Cortex of kidney (tissue), 1 donor: ENCODE data around the gene ADAM19.
"Not testable (repeated sequence)": the region's sequence is repeated elsewhere in the genome, so short reads cannot be mapped to it uniquely, and the experiment has no call there.

Source experiments
- DNase-seq: peaks from one replicate; lab custom pipeline; 2025; lab: John Stamatoyannopoulos, UW

ADAM19 gene

GRCh38 chr5:157485340-157485739 is 90.2 kb downstream of the ADAM19 start:
- no peak for DNase-seq

DNA sequence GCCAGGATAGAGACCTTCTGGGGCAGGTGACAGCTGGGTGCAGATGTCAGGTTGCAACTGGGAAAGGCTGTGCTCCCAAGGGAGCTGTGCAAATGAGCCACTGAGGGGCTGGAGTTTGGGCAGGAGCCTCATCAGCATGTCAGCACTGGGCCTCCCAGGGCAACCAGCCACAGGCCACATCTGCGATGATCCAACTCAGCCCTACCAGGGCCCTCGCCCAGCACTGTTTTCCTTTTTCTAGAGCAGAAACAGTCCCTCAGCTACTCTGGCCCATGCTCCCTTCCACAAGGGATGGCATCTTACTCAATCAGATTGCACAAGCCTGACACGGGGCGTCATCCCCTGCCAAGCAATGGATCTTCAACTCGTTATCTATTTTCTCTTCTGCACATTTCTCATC is 90.8 kb downstream of the ADAM19 start:
- no peak for DNase-seq

GRCh38 chr5:157482702-157483101 is 92.9 kb downstream of the ADAM19 start:
- not testable (repeated sequence) for DNase-seq

- DNase-seq, result no peak
These were observed 93.9 kb downstream of the ADAM19 start for GRCh38 chr5:157481666-157482065.

- no peak for DNase-seq
These were observed 94.3 kb downstream of the ADAM19 start for GRCh38 chr5:157481265-157481664.

GRCh38 chr5:157479612-157480510 is 95.7 kb downstream of the ADAM19 start:
- DNase-seq, result no peak

DNA sequence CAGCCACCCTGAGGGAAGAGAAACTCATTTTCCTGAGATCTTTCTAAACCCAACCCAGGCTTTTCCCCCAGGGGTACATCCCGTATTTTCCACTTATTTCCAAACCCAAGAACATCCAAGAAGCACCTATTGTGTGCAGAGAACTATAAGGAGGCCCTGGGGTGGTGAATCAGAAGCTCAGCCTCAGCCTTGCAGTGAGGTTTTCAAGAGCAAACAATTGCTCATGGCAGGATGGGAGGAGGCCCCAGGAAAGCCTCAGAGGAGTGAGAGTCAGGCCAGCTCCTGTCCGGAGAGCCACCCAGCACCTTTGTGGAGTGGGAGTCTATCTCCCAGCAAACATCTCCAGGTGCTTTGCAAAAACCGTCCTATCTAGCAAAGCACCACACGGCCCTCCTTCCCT is 96.4 kb downstream of the ADAM19 start:
- no peak for DNase-seq

GRCh38 chr5:157478726-157479125 is 96.8 kb downstream of the ADAM19 start:
- no peak for DNase-seq

- no peak for DNase-seq
These were observed 97.6 kb downstream of the ADAM19 start for GRCh38 chr5:157477814-157478494.

- no peak for DNase-seq
These were observed 98.7 kb downstream of the ADAM19 start for GRCh38 chr5:157476702-157477408.

DNA sequence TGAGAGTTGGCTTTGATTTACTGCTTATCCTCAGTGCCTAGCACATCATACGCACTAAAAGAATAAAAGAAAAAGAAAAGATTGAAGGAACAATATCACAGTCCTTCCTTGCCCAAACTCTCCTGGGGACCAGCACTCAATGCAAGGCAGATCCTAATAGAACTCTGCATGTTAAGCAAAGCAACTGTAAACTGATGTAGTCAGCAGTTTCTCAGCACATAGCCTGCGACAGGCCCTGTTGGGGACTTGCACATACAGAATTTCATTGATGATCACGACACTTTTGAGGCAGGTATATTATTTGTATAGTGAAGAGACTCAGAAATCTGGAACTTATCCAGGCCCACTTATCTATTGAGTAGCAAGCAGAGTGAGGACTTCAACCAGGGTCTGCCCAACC is 100.1 kb downstream of the ADAM19 start:
- DNase-seq, result no peak

DNA sequence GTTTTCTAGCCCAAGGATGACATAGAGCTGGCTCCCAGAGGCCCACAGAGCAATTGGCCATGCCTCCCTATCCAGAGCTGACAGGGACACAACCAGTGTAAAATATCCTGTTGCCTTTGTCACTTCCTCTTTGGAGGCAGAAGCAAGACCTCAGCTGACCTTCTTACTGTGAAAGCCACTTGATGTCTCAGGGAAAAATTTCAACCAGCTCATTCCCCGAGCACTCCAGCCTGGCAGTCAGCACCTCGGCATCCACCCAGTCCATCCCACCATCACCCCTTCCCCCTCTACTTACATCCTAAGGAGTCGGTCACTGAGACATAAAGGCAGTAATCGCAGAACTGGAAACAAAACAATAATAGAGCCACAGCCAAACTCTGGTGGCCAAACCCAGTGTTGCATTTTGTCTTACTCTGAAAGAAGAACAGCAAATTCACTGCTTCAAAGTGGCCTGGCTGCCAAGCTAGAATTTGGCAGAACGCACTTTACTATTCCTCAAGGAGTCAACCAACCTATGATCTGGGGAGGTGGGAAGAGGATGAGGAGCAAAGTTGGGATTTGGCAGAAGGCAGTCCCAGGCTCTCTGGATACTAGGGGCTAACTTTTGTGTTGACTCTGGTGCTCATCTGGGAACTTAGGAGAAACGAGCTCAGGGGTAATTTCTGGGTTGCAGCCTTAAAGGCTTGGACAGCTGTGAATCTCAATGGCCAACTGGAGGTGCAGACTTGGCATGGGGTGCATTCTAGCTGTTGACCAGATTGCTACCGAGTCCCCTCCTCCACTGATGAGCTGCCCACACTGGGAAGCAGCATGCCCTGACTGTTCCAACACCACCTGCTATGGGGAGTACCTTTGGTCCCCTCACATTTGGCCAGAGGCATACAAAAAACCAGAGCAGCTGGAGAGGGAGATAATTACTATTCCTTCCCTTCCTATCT is 101.9 kb downstream of the ADAM19 start:
- no peak for DNase-seq

GRCh38 chr5:157471709-157472108 is 103.9 kb downstream of the ADAM19 start:
- no peak for DNase-seq

DNA sequence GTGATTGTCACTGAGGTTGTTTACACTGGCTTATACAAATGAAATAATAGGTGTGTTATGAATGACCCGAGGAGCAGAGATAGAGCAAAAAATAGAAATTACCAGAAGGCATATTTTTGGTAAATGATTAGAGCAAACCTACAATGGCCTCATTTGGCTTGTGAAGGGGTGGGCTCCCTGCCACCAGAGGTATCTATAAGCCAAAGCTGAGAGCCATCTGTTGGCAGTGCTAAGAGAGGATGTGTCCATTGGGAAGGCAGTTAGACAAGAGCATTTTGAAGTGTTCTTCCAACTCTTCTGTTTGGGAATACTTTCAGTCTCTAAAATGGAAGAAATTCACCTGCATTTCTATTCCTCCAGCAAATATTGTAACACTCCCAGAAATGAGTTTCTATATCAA is 104.9 kb downstream of the ADAM19 start:
- DNase-seq, result no peak

DNA sequence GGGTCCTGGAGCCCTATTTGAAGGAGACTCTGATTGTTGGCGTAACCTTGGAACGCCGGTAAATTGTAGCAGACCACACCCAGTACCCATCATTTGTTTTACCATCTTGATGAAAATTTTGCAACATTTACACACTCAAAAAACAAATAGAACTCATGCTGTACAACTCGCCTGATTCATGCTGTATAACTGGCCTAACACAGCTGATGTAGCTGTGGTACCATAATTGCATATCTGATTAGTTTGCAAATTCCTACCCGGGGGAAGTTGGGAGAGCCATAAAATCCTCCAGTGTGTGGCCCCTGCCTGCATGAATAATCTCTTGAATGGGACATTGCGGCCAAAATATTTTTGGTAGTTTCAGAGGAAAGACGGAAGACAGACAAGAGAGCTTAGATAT is 105.9 kb downstream of the ADAM19 start:
- DNase-seq, result no peak

- no peak for DNase-seq
These were observed 106.5 kb downstream of the ADAM19 start for GRCh38 chr5:157469073-157469472.

GRCh38 chr5:157468293-157468965 is 107.1 kb downstream of the ADAM19 start:
- no peak for DNase-seq

- no peak for DNase-seq
These were observed 110.9 kb downstream of the ADAM19 start for GRCh38 chr5:157464519-157465171.

GRCh38 chr5:157463621-157464518 is 111.7 kb downstream of the ADAM19 start:
- DNase-seq, result no peak
